GM19043 (cell line): ENCODE data around the gene CBLN3.

Experiments
- ATAC-seq: cut with Tn5 transposase; IDR thresholded peaks from one replicate; pipeline ENCODE4 v1.9.1; 2021; ENCODE audit warnings: low read depth; ENCODE audit not compliant: unreplicated experiment

CBLN3 gene

GRCh38 chr14:24426912-24427536 is 2.4 kb downstream of the CBLN3 start:
- no peak for ATAC-seq

DNA sequence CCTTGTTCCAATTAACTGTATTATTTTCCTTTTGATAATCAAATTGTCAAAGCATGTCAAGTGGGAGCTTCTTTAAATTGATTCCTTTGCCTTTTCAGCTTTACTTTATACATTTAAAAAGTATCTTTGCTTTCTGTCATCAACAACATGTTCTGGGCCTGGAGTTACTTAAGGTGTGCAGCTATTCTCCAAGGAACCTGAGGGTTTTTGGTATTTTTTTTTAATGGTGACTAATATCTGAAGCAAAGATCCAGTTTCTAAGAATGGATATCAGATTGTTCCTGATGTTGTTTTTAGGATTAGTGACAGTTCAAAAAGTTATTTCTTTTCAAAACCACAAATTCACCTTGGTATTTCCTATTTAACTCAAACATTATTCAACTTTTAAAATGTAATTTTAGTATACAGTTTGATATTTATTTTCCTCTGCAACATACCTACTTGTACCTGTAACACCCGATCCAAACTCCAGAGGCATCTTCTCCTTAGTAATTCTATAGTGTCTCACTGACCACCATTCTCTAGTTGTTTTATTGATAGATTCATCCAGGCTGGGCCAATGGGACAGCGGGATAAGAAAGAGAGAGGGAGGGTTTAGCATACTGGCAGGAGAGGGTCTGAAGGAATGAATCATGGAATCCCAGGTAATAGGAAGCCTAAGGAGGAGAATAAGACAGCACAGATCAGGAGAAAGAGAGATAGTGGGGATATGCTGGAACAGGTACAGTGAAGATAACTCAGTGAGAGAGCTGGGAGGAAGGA is 3.1 kb downstream of the CBLN3 start:
- ATAC-seq = no peak

DNA sequence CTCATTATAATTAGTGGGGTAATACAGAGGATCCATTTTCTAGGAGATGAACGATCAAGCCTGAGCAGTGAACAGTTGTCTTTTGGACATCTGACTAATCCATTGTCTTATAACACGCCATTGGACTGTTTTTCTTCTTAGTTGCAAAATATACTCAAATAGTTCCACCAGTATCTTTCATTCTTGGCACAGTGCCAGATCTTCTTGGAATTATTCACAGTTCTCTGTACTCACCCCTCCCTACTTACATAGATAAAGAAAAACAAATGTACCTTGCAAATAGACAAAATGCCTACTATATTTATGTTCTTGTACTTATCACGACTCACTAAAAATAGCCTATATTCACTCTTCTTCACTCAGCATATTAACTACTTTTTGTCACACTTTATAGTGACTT is 3.8 kb downstream of the CBLN3 start:
- no peak for ATAC-seq

DNA sequence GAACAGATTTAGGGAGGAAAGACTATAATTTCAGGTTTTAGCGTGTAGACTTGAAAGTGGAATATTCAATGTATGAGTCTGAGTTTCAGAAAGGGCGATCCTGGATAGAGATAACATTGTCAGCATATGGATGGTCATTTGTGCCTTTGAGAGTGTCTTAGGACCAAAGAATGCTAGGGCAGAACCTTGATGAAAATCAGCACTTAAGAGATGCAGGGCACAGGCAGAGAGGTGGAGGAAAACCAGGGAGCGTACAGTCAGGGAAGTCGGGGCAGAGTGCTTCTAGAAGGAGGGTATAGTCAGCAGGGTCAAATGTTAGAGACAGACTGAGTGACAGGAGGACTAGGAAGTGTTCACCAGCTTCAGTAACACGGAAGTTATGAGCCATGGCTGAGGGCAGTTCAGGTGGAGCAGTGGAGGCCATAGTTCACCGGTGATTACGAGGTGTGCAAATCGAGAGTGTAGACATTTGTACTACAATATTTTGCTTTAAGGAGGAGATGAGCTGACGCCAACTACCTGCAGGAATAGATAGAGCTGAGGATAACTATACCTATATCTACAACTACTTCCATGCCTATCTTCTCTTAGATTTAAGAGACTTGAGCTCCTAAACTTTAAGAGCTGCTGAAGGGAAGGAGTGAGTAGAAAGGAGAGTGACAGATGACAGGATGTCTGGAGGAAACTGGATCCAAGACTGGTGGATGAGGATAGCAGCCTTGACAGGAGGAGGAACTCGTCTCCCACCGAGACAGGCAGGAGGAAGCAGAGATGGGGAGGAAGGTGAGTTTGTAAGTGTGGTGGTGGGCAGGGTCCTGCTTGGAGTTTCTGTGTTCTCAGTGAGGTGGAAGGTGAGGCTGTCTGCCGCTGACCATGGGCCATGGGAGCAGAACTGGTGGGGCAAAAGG is 6.5 kb downstream of the CBLN3 start:
- no peak for ATAC-seq

GRCh38 chr14:24422261-24422660 is 7.2 kb downstream of the CBLN3 start:
- ATAC-seq = no peak

- ATAC-seq = no peak
These were observed 11.0 kb downstream of the CBLN3 start for GRCh38 chr14:24418492-24418873.

GRCh38 chr14:24417832-24418491 is 11.5 kb downstream of the CBLN3 start:
- ATAC-seq = no peak

- ATAC-seq = no peak
These were observed 12.4 kb downstream of the CBLN3 start for GRCh38 chr14:24416932-24417619.

GRCh38 chr14:24416254-24416931 is 13.1 kb downstream of the CBLN3 start:
- no peak for ATAC-seq

DNA sequence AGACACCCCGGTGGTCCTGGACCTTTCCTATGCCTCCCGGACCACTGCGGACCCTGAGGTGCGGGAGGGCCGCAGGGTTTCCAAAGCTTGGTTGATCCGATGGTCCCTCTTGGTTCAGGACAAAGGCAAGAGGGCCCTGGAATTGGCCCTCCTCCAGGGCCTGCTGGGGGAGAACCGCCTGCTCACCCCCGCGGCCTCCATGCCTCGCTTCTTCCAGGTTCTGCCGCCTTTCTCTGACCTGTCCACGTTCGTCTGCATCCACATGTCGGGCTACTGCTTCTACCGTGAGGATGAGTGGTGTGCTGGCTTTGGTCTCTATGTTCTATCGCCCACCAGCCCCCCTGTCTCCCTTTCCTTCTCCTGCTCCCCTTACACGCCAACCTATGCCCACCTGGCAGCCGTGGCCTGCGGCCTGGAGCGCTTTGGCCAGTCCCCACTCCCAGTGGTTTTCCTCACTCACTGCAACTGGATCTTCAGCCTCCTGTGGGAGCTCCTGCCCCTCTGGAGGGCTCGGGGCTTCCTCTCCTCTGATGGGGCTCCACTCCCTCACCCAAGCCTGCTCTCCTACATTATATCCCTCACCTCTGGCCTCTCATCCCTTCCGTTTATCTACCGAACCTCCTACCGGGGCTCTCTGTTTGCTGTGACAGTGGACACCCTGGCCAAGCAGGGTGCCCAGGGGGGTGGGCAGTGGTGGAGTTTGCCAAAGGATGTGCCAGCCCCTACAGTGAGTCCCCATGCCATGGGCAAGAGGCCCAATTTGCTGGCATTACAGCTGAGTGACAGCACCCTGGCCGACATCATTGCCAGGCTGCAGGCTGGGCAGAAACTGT is 13.8 kb downstream of the CBLN3 start:
- no peak for ATAC-seq

DNA sequence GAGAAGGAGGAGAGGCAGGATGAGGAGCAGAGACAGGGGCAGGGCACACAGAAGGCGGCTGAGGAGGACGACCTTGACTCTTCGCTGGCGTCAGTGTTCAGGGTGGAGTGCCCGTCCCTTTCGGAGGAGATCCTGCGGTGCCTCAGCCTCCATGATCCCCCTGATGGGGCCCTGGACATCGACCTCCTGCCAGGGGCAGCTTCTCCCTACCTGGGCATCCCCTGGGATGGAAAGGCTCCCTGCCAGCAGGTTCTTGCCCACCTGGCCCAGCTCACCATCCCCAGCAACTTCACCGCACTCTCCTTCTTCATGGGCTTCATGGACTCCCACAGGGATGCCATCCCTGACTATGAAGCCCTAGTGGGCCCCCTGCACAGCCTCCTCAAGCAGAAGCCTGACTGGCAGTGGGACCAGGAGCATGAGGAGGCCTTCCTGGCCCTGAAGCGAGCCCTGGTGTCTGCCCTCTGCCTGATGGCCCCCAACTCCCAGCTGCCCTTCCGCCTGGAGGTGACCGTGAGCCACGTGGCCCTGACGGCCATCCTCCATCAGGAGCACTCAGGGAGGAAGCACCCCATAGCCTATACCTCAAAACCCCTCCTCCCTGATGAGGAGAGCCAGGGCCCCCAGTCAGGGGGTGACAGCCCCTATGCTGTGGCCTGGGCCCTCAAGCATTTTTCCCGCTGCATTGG is 14.6 kb downstream of the CBLN3 start:
- no peak for ATAC-seq

DNA sequence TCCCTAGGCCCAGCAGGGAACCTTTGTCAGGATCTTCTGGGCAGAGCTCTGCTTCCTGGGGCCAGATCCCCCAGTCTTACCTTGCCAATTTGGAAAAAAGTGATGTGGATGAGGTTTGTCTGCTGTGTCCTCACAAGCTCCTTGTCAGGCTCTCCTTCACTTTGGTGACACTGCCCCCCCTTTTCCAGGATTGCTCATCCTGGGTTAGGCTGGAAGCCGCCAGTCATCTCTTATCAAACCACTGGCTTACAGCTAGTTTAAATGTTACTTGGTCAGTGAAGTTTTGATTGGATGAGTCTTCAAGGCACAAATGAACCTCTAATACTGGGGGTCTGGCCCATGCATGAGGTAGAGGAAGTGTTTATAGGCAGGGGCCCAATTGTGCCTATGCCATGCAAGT is 15.4 kb downstream of the CBLN3 start:
- ATAC-seq = no peak

DNA sequence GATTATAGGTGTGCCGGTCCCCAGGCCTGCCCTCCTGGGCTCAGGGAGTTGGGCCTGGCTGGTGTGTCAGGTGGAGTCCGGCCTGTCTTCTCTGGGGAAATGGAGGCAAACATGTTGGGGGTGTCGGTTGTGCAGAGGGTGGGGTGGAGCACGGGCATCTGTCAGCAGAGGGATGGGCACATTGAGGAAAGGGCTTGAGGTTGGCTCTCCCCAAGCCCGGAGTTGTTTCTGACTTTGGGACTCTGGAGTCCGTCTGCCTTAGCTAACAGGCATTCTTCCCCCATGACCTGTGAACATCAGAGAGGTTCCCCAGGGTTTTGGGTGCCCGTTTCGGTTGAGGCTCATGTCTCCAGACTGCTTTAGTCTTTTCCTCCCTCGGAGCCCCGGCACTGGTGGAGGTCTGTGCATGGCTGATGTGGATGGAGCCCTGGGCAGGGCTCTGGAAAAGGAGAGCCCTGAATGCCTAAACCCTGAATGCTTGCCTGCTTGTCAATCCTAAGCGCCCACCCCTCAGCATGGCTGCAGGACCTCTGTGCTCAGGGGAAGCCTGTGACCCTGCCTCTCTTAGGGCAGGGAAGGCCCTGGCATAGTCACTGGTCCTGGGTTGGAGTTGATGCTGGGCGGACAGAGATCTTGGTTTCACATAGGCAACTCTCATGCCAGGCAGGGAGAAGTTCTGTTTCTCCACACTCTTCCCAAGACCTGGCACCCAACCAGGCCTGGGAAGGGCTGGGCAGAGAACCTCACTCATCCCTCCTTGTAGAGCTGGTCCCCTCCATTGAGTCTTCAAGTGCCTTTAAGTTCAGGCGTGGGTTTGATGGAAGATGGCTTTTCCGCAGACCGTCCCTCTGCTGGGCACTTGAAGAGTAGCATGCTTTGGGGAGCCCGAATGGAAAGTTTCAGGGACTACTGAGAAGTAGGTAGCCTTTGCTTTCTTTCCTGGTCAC is 17.8 kb downstream of the CBLN3 start:
- no peak for ATAC-seq

DNA sequence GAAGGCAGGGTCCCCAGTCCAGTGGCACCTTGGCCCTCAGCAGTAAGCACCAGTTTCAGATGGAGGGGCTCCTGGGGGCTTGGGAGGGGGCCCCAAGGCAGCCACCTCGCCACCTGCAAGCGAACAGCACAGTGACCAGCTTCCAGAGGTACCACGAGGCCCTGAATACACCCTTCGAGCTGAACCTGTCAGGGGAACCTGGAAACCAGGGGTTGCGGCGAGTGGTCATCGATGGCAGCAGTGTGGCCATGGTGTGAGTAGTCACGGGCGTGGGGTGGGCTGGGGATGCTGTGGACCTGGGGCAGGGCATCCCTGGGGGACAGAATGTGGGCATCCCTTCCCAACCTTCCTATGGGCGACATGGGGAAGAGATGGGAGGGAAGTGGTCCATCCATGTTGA is 19.5 kb downstream of the CBLN3 start:
- ATAC-seq = no peak

DNA sequence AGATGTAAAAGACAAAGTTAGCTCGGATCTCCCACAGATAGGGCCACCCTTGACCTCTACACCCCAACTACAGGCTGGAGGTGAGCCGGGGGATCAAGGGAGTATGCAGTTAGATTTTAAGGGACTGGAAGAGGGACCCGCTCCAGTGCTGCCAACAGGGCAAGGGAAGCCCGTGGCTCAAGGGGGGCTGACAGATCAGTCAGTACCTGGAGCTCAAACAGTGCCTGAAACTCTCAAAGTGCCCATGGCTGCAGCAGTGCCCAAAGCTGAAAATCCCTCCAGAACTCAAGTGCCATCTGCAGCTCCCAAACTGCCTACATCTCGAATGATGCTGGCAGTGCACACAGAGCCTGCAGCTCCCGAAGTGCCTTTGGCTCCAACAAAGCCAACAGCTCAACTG is 20.3 kb downstream of the CBLN3 start:
- ATAC-seq = no peak

DNA sequence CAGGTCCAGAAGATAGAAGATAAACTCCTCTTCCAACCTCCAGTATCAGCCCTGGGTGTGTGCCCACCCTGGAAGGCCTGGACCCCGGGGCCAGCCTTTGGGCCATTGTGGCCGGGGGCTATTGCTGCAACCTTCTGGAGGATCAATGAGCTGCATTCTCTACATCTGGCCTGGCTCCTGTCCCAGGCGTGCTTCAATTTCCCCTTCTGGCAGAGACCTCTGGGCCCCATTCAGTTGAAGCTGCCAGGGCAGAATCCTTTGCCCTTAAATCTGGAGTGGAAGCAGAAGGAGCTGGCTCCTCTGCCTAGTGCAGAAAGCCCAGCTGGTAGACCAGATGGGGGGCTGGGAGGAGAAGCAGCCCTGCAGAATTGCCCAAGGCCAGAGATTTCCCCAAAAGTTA is 20.7 kb downstream of the CBLN3 start:
- no peak for ATAC-seq

DNA sequence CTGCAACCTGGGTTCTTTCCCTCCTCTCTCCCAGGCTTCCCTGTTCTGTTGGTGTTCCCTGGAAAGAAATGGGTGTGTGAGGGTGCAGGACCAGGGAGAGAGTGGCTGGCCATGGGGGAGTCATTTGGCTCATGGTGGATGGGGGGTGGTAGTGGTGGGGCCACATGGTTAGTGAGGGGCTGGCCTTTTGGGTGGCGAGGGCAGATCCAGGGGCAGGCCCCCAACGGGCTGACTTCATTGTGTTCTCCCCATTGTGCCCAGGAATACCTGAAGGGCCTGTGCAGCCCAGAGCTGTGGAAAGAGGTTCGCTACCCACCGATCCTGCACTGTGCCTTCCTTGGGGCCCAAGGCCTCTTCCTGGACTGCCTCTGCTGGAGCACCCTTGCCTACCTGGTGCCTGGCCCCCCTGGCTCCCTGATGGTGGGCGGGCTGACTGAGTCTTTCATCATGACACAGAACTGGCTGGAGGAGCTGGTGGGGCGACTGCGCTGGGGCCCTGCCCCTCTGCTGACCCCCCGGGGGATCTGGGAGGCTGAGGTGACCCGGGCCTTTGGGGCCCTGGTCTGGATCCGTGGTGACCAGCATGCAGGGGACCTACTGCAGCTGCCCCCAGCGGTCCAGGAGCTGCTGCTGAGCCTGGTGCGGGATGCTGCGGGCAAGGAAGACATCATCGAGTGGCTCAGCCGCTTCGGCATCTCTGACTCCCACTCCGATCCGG is 21.7 kb downstream of the CBLN3 start:
- ATAC-seq = no peak
